NCI-H526 treated with DMSO at 0.1 percent for 48 hours (cell line): ENCODE results near the gene NCAPG.

Source experiments
- DNase-seq: peaks from one replicate; lab custom pipeline; 2025; lab: John Stamatoyannopoulos, UW

The NCAPG gene

GRCh38 chr4:17876943-17877342, 66.2 kb downstream of the NCAPG start:
- no peak for DNase-seq

- DNase-seq = no peak
Measured at GRCh38 chr4:17877661-17878060, 66.9 kb downstream of the NCAPG start.

- no peak for DNase-seq
Measured at GRCh38 chr4:17884063-17884462, 73.3 kb downstream of the NCAPG start.

GRCh38 chr4:17884511-17884910, 73.7 kb downstream of the NCAPG start:
- DNase-seq = no peak

- no peak for DNase-seq
Measured at GRCh38 chr4:17889692-17890091, 78.9 kb downstream of the NCAPG start.

- no peak for DNase-seq
Measured at GRCh38 chr4:17894421-17894820, 83.6 kb downstream of the NCAPG start.
